Measurements from ENCODE around the gene C2orf92. TPM values are rescaled to one million over a fixed set of nuclear protein-coding genes. Genes with fewer than 3 reads are reported as not detected.

Gene C2orf92
- total and polyA plus RNA-seq, 12 donors: 1.2 to 50.0 (median 5.5) TPM

- H3K36me3 ChIP-seq (replicated peaks in 1 of 2): no peaks in the 10 kb centered on the region
- TF ChIP-seq POLR2A (IDR thresholded peaks at IDR 0.05) (no peak), CTCF (IDR thresholded peaks at IDR 0.05) (peak; percentile 50 to 72 (median 64))
- H3K27ac ChIP-seq: no peak overlapping the region
- WGBS, 4 donors: 26 to 36% (median 32%) methylated on average over 19 of the region's 19 CpGs
- H3K4me3 ChIP-seq: no peak overlapping the region
- H3K9me3 ChIP-seq (replicated peaks in 1 of 3): no peaks in the 10 kb centered on the region
- H3K27me3 ChIP-seq: no peaks in the 10 kb centered on the region
- peak in 5 of 7 donors; percentile 32 to 69 (median 61) for DNase-seq
- no peaks in the 10 kb centered on the region for H3K4me1 ChIP-seq (replicated peaks in 1 of 2)
- intact Hi-C loops (cut with DNase I): no loop called here
Observed at GRCh38 chr2:97740590-97741182, 71.2 kb downstream of the C2orf92 start.

GRCh38 chr2:97741251-97741650 lies 71.7 kb downstream of the C2orf92 start:
- 86 to 92% (median 91%) methylated on average over 16 to 20 of the region's 20 CpGs for WGBS, 4 donors
- intact Hi-C loops (cut with DNase I): no loop called here
- no peaks in the 10 kb centered on the region for H3K27me3 ChIP-seq
- no peaks in the 10 kb centered on the region for H3K9me3 ChIP-seq (replicated peaks in 1 of 3)
- H3K4me3 ChIP-seq: no peak overlapping the region
- no peak overlapping the region for H3K27ac ChIP-seq
- no peaks in the 10 kb centered on the region for H3K4me1 ChIP-seq (replicated peaks in 1 of 2)
- H3K36me3 ChIP-seq (replicated peaks in 1 of 2): no peaks in the 10 kb centered on the region
- no peak for DNase-seq
- TF ChIP-seq POLR2A (IDR thresholded peaks at IDR 0.05): no peak
- no peak for TF ChIP-seq CTCF (IDR thresholded peaks at IDR 0.05)

GRCh38 chr2:97741686-97742085 lies 72.2 kb downstream of the C2orf92 start:
- no peaks in the 10 kb centered on the region for H3K27me3 ChIP-seq
- H3K36me3 ChIP-seq (replicated peaks in 1 of 2): no peaks in the 10 kb centered on the region
- no peak for DNase-seq
- intact Hi-C loops (cut with DNase I): no loop called here
- H3K4me3 ChIP-seq: no peak overlapping the region
- H3K9me3 ChIP-seq (replicated peaks in 1 of 3): no peaks in the 10 kb centered on the region
- H3K4me1 ChIP-seq (replicated peaks in 1 of 2): no peaks in the 10 kb centered on the region
- H3K27ac ChIP-seq: no peak overlapping the region
- 59 to 69% (median 65%) methylated on average over 4 of the region's 4 CpGs for WGBS, 4 donors
- TF ChIP-seq POLR2A (IDR thresholded peaks at IDR 0.05): no peak
- TF ChIP-seq CTCF (IDR thresholded peaks at IDR 0.05): no peak

- intact Hi-C loops (cut with DNase I): no loop called here
- 51 to 86% (median 64%) methylated on average over 4 of the region's 4 CpGs for WGBS, 4 donors
- Histone ChIP-seq H3K27me3 (no peaks in the 10 kb centered on the region), H3K36me3 (replicated peaks in 1 of 2) (no peaks in the 10 kb centered on the region), H3K4me3 (no peak overlapping the region), H3K4me1 (replicated peaks in 1 of 2) (no peaks in the 10 kb centered on the region), H3K9me3 (replicated peaks in 1 of 3) (no peaks in the 10 kb centered on the region), H3K27ac (no peak overlapping the region)
- TF ChIP-seq CTCF (IDR thresholded peaks at IDR 0.05) (no peak), POLR2A (IDR thresholded peaks at IDR 0.05) (no peak)
- no peak for DNase-seq
Observed at GRCh38 chr2:97742381-97742847, 72.9 kb downstream of the C2orf92 start.
